NCI-H1092 (cell line): ENCODE measurements around the gene DLEC1.

Experiments used
- DNase-seq: peaks from one replicate; lab custom pipeline; 2025; lab: John Stamatoyannopoulos, UW

DLEC1 gene

DNA sequence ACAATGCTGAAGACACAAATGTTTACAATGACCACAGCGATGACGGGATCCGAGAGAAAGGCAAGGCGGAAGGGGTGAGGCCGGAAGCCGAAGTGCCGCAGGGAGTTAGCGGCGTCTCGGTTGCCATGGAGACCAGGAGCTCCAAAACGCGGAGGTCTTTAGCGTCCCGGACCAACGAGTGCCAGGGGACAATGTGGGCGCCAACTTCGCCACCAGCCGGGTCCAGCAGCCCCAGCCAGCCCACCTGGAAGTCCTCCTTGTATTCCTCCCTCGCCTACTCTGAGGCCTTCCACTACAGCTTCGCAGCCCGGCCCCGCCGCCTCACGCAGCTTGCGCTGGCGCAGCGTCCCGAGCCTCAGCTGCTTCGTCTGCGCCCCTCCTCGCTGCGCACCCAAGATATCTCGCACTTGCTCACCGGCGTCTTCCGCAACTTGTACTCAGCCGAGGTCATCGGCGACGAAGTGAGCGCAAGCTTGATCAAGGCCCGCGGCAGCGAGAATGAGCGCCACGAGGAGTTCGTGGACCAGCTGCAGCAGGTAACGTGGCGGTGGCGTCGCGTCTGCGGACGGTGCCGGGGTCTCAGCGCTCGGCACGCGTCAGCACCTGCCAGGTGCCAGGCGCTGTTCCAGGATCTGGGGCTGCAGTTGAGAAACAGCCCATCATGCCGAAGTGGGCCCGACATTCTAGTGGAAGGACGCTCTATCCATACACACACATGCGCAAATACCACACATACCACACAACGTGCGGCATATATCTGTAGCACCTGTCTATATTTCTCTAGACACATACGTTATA, at the start of gene DLEC1:
Gene DLEC1 (plus strand): TSS at position 108 of the 798 bp plus-strand sequence. CDS start 18 bp downstream, at position 126.
- DNase-seq = no peak

DNA sequence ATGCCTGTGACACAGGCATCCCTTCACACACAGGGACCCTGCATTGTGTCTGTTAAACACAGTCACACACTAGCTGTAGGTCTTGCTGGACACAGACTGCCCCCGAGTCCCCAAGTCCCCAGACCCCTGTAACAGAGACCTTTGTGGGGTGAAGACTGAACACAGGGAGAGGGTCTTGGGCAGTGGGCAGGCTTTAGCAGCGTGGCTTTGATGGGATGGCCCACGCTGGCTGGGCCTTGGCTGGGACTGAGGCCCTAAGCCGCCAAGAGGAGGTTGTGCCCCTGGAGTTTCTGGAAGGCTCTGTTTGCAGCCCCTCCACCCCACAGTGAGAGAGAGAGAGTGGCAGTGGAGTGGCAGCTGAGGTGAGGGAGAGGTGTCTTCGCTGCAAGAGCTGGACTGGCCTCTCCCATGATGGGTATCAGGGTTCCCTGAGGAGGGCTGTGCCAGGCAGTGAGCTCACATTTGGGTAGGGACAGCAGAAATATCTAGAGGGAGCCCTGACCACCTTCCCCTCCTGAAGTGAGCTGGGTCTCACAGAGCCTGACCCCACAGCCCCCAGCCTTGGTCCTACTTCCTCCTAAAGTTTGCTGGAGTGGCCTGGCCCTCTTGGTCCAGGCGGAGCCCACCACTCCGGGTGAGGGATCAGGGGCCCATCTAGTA, 49.1 kb upstream of the DLEC1 start:
- DNase-seq = no peak

DNA sequence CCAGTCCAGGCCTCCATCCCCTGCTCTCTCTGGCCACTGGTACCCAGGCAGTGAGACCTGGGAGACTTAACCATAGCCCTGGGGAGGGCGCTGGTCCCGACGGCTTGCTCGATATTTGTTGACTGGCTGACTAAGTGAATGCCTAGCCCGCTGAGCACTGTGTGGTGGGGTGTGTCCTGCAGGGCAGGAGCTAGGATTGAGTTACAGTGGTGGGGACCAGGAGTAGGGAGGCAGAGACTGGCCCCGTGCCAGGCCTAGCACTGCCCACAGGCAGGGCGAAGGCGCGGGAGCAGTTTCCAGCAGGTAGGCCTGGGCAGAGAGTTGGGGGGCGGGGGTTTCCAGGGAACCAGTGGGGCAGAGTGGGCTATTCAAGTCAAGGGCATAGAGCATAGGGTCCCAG, 48.5 kb upstream of the DLEC1 start, which contains the start of gene VILL:
Gene VILL (plus strand): TSS at position 260 of the 400 bp plus-strand sequence. CDS start 2,887 bp downstream, outside the sequence.
- no peak for DNase-seq

- DNase-seq = no peak
These were observed 47.9 kb upstream of the DLEC1 start for GRCh38 chr3:37991109-37991508.

GRCh38 chr3:37991823-37992222, 47.2 kb upstream of the DLEC1 start:
- DNase-seq = no peak

- no peak for DNase-seq
These were observed 46.5 kb upstream of the DLEC1 start for GRCh38 chr3:37992271-37993066.

DNA sequence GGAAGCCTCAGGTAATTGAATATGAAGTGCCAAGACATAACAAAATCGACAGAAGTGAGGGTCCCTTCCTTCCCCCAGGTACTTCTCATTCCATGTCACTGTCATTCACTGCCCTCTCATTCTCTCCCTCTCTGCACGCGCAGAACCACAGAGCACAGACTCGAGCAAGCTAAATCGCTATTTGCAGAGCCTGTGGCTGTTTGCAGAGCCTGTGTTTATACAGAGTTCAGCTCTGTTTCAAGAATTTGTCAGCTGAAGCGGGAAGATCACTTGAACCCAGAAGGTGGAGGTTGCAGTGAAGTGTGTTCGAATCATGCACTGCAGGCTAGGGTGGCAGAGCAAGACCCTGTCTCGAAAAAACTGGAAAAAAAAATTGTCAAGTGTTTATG, 45.9 kb upstream of the DLEC1 start:
- DNase-seq = no peak

DNA sequence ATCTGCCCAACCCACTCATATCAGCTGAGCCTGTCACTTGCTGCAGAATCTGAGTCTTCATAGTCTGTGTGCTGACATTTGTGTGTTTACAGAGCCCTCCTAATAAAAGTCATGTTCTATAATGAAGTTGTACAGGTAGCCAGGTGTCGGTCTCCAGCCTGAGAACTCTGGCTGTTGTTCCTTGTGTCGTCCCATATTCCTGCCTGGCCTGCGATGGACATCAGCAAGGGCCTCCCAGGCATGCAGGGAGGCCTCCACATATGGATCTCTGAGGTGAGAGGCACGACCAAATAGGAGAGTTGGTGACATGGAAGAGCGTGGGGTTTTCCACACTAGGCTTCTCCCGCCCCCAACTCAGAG, 45.6 kb upstream of the DLEC1 start:
- DNase-seq = no peak

DNA sequence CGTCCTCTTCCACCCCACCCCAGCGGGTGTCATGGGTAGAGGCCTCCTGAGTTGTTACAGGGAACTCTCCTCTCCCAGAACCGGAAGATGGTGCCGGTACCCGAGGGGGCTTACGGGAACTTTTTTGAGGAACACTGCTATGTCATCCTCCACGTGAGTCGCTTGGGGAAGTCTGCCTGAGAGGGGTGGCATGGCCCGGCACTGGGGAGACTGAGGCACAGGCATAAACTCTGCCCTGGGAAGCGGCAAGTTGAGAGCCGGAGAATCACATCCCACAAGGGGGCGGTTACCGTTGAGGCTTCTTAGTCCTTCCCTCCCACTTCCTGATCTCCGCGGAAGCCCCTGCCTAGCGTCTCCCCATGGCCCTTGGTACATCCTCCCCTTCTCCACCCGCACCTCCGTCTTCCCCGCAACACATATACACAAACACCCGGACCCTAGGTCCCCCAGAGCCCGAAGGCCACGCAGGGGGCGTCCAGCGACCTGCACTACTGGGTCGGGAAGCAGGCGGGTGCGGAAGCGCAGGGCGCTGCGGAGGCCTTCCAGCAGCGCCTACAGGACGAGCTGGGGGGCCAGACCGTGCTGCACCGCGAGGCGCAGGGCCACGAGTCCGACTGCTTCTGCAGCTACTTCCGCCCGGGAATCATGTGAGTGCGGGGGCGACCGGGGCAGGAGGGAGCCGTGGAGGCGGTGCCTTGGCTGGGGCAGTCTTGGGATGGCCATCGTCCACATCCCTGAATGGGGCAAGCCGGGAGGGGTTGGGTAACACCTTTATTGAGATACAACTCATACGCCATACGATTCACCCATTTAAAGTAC, 45.0 kb upstream of the DLEC1 start:
- DNase-seq = no peak

- DNase-seq = no peak
These were observed 44.4 kb upstream of the DLEC1 start for GRCh38 chr3:37994639-37994972.

DNA sequence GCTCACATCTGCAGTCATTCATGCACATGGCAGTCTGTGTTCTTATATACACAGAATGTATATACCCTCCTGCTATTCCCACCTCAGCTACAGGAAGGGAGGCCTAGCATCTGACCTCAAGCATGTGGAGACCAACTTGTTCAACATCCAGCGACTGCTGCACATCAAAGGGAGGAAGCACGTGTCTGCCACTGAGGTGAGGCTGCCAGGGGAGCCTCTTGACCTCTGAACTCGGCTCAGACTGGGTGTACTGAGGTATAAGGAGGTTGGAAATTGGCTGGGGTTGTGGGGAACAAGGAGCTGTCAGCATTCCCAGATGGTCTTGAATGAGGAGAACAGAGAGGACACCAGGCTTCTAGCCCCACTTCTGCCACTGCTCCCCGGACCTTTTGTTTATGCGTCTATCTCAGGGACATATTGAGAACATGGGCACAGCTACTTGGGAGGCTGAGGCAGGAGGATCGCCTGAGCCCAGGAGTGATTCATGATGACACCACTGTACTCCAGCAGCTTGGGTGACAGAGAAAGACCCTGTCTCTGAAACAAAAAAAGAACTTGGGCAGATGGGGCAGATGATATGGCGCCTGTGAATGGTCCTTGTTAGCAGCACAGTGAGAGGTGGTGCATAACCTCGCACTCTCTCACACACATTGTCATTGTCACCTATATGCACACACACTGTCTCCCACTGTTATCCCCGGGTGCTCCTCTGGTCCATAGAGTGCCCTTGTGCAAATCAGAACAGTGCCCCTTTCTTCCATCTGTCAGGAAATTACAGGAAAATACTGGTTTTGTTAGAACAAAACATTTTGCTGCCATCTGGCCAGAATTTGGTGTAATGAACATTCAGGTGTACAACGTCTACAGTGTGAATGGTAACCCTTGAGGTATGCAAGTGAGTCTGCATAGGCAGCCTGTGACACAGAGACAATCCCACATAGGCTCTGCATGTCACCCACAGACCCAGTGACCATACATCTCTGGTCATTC, 43.1 kb upstream of the DLEC1 start:
- DNase-seq = no peak

- peak; percentile 13 for DNase-seq
These were observed 42.2 kb upstream of the DLEC1 start for GRCh38 chr3:37996785-37997301.

DNA sequence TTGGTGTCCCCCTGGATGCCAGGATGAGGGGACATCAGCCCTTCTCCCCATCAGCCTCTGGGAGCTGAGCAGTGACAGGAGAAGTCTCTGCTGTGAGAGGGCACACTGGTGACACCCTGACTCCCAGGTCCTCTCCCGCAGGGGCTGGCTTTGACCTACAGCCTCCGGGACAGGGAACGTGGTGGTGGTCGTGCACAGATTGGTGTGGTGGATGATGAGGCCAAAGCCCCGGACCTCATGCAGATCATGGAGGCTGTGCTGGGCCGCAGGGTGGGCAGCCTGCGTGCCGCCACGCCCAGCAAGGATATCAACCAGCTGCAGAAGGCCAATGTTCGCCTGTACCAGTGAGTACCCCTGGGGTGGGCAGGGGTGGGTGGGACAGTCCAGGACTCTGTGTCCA, 41.7 kb upstream of the DLEC1 start:
- DNase-seq = no peak

DNA sequence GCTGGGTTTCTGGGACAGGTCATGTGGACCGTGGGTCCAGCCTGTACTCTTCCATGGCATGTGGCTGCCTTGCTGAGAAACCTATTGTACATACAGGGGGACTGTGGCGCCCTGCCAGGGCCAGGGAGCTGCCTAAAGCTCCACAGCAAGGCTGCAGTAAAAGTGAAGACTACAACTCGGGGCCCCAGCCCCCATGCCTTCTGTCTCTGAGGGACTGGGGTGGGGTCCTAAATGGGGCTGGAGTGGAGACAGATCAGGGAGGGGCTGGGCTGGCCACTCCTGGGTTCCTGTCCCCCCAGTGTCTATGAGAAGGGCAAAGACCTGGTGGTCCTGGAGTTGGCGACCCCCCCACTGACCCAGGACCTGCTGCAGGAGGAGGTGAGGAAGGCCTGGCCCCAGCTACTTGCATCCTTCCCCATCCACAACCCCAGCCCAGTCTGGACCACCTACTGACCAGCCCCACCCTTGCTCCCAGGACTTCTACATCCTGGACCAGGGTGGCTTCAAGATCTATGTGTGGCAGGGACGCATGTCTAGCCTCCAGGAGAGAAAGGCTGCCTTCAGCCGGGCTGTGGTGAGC, 41.1 kb upstream of the DLEC1 start:
- DNase-seq = no peak

GRCh38 chr3:37999836-38000235, 39.2 kb upstream of the DLEC1 start:
- no peak for DNase-seq

DNA sequence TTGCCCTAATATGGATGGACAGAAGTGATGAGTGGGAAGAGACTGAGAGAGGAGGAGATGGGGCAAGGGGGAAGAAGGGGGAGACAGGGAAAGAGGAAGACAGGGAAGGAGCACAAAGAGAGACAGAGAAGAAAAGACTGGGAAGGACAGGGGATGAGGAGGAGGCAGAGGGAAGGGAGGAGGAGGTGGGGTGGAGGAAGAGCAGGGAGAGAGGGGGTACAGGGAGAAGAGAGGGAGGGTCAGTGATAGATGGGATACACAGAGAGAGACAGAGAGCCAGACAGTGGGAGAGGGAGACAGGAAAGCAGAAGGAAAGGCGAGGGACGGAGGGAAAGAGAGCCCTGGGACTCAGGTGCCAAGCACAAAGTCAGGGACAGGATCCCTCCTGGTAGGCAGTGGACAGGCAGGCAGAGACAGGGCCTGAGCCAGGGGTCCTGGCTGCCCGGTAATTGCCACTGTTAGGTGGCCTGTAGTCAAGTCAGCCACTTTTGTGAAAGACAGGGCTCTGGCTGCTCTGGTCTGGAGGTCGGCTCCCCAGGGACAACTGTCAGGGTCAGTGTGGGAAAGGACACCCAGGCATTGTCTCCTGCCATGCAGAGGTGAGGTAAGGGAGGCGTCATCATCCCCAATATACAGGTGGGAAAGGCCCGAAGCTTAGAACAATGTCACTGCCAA, 38.6 kb upstream of the DLEC1 start:
- no peak for DNase-seq

GRCh38 chr3:38000965-38001455, 38.0 kb upstream of the DLEC1 start:
- DNase-seq = no peak

- DNase-seq = no peak
These were observed 37.4 kb upstream of the DLEC1 start for GRCh38 chr3:38001456-38002081.
